Measurements from ENCODE around the gene CCP110. TPM values are rescaled to one million over a fixed set of nuclear protein-coding genes. Genes with fewer than 3 reads are reported as not detected.

CCP110 gene
- total RNA-seq, 1 donor from 2014 or later = 12.4 TPM

- Mint-ChIP-seq H3K4me3 (ENCODE audit: unreplicated experiment) (no peak overlapping the region), H3K36me3 (ENCODE audit: unreplicated experiment) (peaks cover 28% of the 10 kb centered on the region), H3K27me3 (ENCODE audit: unreplicated experiment) (no peaks in the 10 kb centered on the region), H3K4me1 (ENCODE audit: unreplicated experiment) (peaks cover 51% of the 10 kb centered on the region), H3K9me3 (ENCODE audit: unreplicated experiment) (peaks cover 9% of the 10 kb centered on the region), H3K27ac (ENCODE audit: unreplicated experiment) (peak overlapping the region; percentile 0)
- no peak for DNase-seq (ENCODE audit: extremely low spot score, unreplicated experiment)
- no peak for TF ChIP-seq CTCF (IDR thresholded peaks at IDR 0.05)
Measured at GRCh38 chr16:19517424-19518089, 6.2 kb upstream of the CCP110 start.

- DNase-seq (ENCODE audit: extremely low spot score, unreplicated experiment) = no peak
- peaks cover 51% of the 10 kb centered on the region for H3K4me1 Mint-ChIP-seq (ENCODE audit: unreplicated experiment)
- H3K9me3 Mint-ChIP-seq (ENCODE audit: unreplicated experiment) = peaks cover under 1% of the 10 kb centered on the region
- no peak for TF ChIP-seq CTCF (IDR thresholded peaks at IDR 0.05)
- peaks cover 20% of the 10 kb centered on the region for H3K36me3 Mint-ChIP-seq (ENCODE audit: unreplicated experiment)
- H3K27ac Mint-ChIP-seq (ENCODE audit: unreplicated experiment) = no peak overlapping the region
- no peak overlapping the region for H3K4me3 Mint-ChIP-seq (ENCODE audit: unreplicated experiment)
- H3K27me3 Mint-ChIP-seq (ENCODE audit: unreplicated experiment) = no peaks in the 10 kb centered on the region
Measured at GRCh38 chr16:19518388-19518787, 5.4 kb upstream of the CCP110 start.

GRCh38 chr16:19520861-19521331 is 2.8 kb upstream of the CCP110 start:
- Mint-ChIP-seq H3K4me3 (ENCODE audit: unreplicated experiment) (peak overlapping the region; percentile 89), H3K4me1 (ENCODE audit: unreplicated experiment) (peaks cover 63% of the 10 kb centered on the region), H3K27me3 (ENCODE audit: unreplicated experiment) (no peaks in the 10 kb centered on the region), H3K9me3 (ENCODE audit: unreplicated experiment) (no peaks in the 10 kb centered on the region), H3K27ac (ENCODE audit: unreplicated experiment) (peak overlapping the region; percentile 87), H3K36me3 (ENCODE audit: unreplicated experiment) (peaks cover 7% of the 10 kb centered on the region)
- DNase-seq (ENCODE audit: extremely low spot score, unreplicated experiment) = no peak
- no peak for TF ChIP-seq CTCF (IDR thresholded peaks at IDR 0.05)

- Mint-ChIP-seq H3K27me3 (ENCODE audit: unreplicated experiment) (no peaks in the 10 kb centered on the region), H3K4me1 (ENCODE audit: unreplicated experiment) (peaks cover 60% of the 10 kb centered on the region), H3K36me3 (ENCODE audit: unreplicated experiment) (peaks cover 4% of the 10 kb centered on the region), H3K27ac (ENCODE audit: unreplicated experiment) (peak within 1 kb of the TSS; percentile 87), H3K9me3 (ENCODE audit: unreplicated experiment) (no peaks in the 10 kb centered on the region), H3K4me3 (ENCODE audit: unreplicated experiment) (peak within 1 kb of the TSS; percentile 89)
- peak; percentile 44 for TF ChIP-seq CTCF (IDR thresholded peaks at IDR 0.05)
- DNase-seq (ENCODE audit: extremely low spot score, unreplicated experiment) = peak; percentile 97
Measured at GRCh38 chr16:19521471-19522396, 2.0 kb upstream of the CCP110 start, which contains the start of gene GDE1. Gene GDE1 (minus strand): TSS chr16:19522098. CDS start chr16:19521964, 134 bp downstream.

GRCh38 chr16:19522397-19522732 is 1.4 kb upstream of the CCP110 start:
- Mint-ChIP-seq H3K4me3 (ENCODE audit: unreplicated experiment) (peak overlapping the region; percentile 89), H3K36me3 (ENCODE audit: unreplicated experiment) (peaks cover 4% of the 10 kb centered on the region), H3K27ac (ENCODE audit: unreplicated experiment) (peak overlapping the region; percentile 87), H3K4me1 (ENCODE audit: unreplicated experiment) (peaks cover 54% of the 10 kb centered on the region), H3K27me3 (ENCODE audit: unreplicated experiment) (no peaks in the 10 kb centered on the region), H3K9me3 (ENCODE audit: unreplicated experiment) (no peaks in the 10 kb centered on the region)
- TF ChIP-seq CTCF (IDR thresholded peaks at IDR 0.05) = no peak
- DNase-seq (ENCODE audit: extremely low spot score, unreplicated experiment) = no peak

Data from osteocyte (in vitro differentiated cells).